OCI-LY1 (cell line): ENCODE results near the gene PCDHGA1.

Experiments
- EZH2 ChIP-seq: fragments of 200-600 bp; sonication (generic), shearing (Covaris generic); IDR thresholded peaks from 2 replicates; pipeline ENCODE4 v1.8.0; 2017; ENCODE audit warnings: borderline replicate concordance, mixed run types, mild to moderate bottlenecking, antibody characterized with exemption, low read length, moderate library complexity, mixed read lengths
- TF ChIP-seq, protein P1 (sequence below): fragments of 200-600 bp; sonication (generic), shearing (Covaris generic); IDR thresholded peaks from 2 replicates; pipeline ENCODE4 v1.5.1; 2017; ENCODE audit warnings: mild to moderate bottlenecking, antibody characterized with exemption, low read length, moderate library complexity, mixed read lengths

- TF ChIP-seq, protein P1, sequence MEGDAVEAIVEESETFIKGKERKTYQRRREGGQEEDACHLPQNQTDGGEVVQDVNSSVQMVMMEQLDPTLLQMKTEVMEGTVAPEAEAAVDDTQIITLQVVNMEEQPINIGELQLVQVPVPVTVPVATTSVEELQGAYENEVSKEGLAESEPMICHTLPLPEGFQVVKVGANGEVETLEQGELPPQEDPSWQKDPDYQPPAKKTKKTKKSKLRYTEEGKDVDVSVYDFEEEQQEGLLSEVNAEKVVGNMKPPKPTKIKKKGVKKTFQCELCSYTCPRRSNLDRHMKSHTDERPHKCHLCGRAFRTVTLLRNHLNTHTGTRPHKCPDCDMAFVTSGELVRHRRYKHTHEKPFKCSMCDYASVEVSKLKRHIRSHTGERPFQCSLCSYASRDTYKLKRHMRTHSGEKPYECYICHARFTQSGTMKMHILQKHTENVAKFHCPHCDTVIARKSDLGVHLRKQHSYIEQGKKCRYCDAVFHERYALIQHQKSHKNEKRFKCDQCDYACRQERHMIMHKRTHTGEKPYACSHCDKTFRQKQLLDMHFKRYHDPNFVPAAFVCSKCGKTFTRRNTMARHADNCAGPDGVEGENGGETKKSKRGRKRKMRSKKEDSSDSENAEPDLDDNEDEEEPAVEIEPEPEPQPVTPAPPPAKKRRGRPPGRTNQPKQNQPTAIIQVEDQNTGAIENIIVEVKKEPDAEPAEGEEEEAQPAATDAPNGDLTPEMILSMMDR = no peak
- no peak for TF ChIP-seq EZH2
Measured at GRCh38 chr5:141490771-141491170, 160.5 kb downstream of the PCDHGA1 start.
